Stimulated activated CD4-positive, alpha-beta T cell treated with anti-CD3 and anti-CD28 coated beads, Interleukin-2, amount 100 ng/mL, for 4 hours (primary cell): ENCODE results near the gene MAP4K2.

Source experiments
- DNase-seq: peaks from one replicate; pipeline ENCODE4 v3.0.0-alpha.2; 2020; ENCODE audit warnings: low read depth

Gene MAP4K2

GRCh38 chr11:64791781-64792291 is 11.2 kb downstream of the MAP4K2 start:
- no peak for DNase-seq

- no peak for DNase-seq
These were observed 12.6 kb downstream of the MAP4K2 start for GRCh38 chr11:64790205-64791095.

GRCh38 chr11:64789331-64790204 is 13.4 kb downstream of the MAP4K2 start:
- no peak for DNase-seq

- DNase-seq: no peak
These were observed 14.4 kb downstream of the MAP4K2 start for GRCh38 chr11:64788321-64789215.

- peak; percentile 36 for DNase-seq
These were observed 15.3 kb downstream of the MAP4K2 start for GRCh38 chr11:64787526-64788320.

GRCh38 chr11:64786308-64786707 is 16.7 kb downstream of the MAP4K2 start:
- no peak for DNase-seq

GRCh38 chr11:64784813-64785581 is 18.0 kb downstream of the MAP4K2 start:
- DNase-seq: no peak

GRCh38 chr11:64778473-64779298 is 24.3 kb downstream of the MAP4K2 start, which contains the start of gene SF1:
Gene SF1 (minus strand): TSS chr11:64778542. CDS start chr11:64778392, 150 bp downstream.
- DNase-seq: peak; percentile 99

- DNase-seq: peak; percentile 49
These were observed 24.9 kb downstream of the MAP4K2 start for GRCh38 chr11:64778223-64778472.

GRCh38 chr11:64777449-64778222 is 25.4 kb downstream of the MAP4K2 start:
- DNase-seq: peak; percentile 70

- no peak for DNase-seq
These were observed 26.1 kb downstream of the MAP4K2 start for GRCh38 chr11:64776875-64777274.

GRCh38 chr11:64776425-64776824 is 26.6 kb downstream of the MAP4K2 start:
- DNase-seq: no peak

- no peak for DNase-seq
These were observed 28.9 kb downstream of the MAP4K2 start for GRCh38 chr11:64774144-64774543.

- no peak for DNase-seq
These were observed 30.6 kb downstream of the MAP4K2 start for GRCh38 chr11:64772303-64773018.

GRCh38 chr11:64771861-64772260 is 31.2 kb downstream of the MAP4K2 start:
- DNase-seq: no peak

GRCh38 chr11:64770120-64770519 is 32.9 kb downstream of the MAP4K2 start:
- no peak for DNase-seq

GRCh38 chr11:64769283-64769682 is 33.7 kb downstream of the MAP4K2 start:
- DNase-seq: no peak

- no peak for DNase-seq
These were observed 34.7 kb downstream of the MAP4K2 start for GRCh38 chr11:64768300-64768694.
